Upper lobe of left lung (tissue), 4 donors: ENCODE data around the gene NEK11.

Source experiments
- EP300 ChIP-seq, 4 donors: sonication (generic); formaldehyde crosslinking; IDR thresholded peaks; one replicate each; pipeline ENCODE4 v1.5.1; 2017; ENCODE audit warnings: antibody characterized with exemption in 4 of 4, control low read depth in 2 of 4
- POLR2A ChIP-seq, 4 donors: fragments of 450-650 bp; IDR thresholded peaks; one replicate each; pipeline ENCODE4 v1.5.1; 2016 to 2017; ENCODE audit warnings: antibody characterized with exemption in 4 of 4, mild to moderate bottlenecking in 2 of 4
- POLR2AphosphoS5 ChIP-seq, 2 donors: sonication (generic); formaldehyde crosslinking; IDR thresholded peaks; one replicate each; pipeline ENCODE4 v1.5.1; 2017; ENCODE audit warnings: antibody characterized with exemption in 2 of 2
- TF ChIP-seq, protein P1 (sequence below), 6 experiments: fragments of 450-650 bp in 4 of 6; fragments of 200-600 bp in 2 of 6; sonication (generic) in 2 of 6; IDR thresholded peaks; one replicate each; pipeline ENCODE4 v1.5.1; 2016 to 2019; ENCODE audit warnings: antibody characterized with exemption in 6 of 6

DNA sequence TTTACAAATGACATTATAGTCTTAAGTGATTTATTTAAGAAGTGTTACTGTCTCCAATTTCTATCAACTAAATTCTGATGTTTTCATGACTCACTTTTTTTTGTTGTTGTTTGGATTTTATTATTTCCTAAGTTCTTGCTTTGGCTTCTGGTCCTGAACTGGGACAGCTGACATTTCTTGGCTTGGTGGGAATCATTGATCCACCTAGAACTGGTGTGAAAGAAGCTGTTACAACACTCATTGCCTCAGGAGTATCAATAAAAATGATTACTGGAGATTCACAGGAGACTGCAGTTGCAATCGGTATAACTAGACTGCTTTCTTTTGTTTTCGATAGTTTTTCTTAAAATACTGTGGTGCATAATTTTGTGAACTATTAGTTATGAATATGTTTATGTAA, 47.6 kb upstream of the NEK11 start:
- TF ChIP-seq POLR2A (IDR thresholded peaks at IDR 0.05) (no peak), POLR2AphosphoS5 (IDR thresholded peaks at IDR 0.05) (no peak), EP300 (IDR thresholded peaks at IDR 0.05) (no peak)
- TF ChIP-seq, protein P1, sequence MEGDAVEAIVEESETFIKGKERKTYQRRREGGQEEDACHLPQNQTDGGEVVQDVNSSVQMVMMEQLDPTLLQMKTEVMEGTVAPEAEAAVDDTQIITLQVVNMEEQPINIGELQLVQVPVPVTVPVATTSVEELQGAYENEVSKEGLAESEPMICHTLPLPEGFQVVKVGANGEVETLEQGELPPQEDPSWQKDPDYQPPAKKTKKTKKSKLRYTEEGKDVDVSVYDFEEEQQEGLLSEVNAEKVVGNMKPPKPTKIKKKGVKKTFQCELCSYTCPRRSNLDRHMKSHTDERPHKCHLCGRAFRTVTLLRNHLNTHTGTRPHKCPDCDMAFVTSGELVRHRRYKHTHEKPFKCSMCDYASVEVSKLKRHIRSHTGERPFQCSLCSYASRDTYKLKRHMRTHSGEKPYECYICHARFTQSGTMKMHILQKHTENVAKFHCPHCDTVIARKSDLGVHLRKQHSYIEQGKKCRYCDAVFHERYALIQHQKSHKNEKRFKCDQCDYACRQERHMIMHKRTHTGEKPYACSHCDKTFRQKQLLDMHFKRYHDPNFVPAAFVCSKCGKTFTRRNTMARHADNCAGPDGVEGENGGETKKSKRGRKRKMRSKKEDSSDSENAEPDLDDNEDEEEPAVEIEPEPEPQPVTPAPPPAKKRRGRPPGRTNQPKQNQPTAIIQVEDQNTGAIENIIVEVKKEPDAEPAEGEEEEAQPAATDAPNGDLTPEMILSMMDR (IDR thresholded peaks at IDR 0.05): no peak
